Activated gamma-delta T cell treated with anti-CD3 and anti-CD28 coated beads, Interleukin-2, amount 50 U/mL, for 16 hours (primary cell): ENCODE measurements around the gene CMTM1.
A peak's percentile ranks its signal among the peaks of the same experiment; 100 is the strongest.
"Not testable (repeated sequence)": the region's sequence is repeated elsewhere in the genome, so short reads cannot be mapped to it uniquely, and the experiment has no call there.

Experiments
- DNase-seq: peaks from one replicate; pipeline ENCODE4 v3.0.0-alpha.2; 2020; ENCODE audit warnings: low read depth

CMTM1 gene

DNA sequence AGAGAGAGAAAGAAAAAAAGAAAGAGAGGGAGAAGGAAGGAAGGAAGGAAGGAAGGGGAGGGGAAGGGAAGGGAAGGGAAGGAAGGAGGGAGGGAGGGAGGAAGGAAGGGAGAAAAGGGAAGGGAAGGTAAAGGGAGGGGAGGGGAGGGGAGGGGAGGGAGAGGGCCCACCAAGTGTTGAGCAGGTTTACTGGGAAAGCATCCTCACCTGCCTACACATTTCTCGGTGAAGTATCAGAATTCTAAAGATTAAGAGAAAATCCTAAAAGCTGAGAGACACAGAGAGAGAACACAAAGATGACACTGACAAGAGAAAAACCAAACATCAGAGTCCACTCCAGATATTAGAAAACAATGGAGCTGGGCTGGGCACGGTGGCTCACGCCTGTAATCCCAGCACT is 26.0 kb downstream of the CMTM1 start:
- no peak for DNase-seq

DNA sequence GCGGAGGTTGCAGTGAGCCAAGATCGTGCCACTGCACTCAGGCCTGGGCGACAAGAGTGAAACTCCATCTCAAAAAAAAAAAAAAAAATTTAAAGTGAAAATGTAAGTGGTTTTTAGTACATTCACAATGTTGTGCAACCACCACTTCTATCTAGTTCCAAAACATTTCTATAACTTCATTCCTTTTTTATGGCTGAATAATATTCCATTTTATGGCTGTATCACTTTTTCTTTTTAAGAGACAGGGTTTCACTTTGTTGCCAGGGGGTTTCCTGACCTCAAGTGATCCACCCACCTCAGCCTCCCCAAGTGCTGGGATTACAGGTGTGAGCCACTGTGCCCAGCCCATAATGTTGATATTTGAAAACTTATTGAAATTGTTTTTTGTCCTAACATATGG is 26.6 kb downstream of the CMTM1 start:
- no peak for DNase-seq

DNA sequence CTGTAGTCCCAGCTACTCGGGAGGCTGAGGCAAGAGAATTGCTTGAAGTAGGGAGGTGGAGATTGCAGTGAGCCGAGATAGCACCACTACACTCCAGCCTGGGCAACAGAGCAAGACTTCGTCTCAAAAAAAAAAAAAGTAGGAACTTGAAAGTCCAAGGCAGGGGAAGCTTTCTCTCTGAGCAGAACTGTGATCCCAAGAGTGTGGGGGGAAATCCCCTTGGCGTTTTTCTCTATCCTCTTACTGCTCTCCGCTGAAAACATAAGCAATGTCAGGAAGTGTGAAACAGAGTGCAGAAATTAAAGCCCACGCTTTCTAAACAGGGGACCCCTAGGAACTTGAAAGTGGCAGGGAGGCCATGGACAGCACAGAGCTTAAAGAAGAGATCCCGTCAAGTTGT is 28.5 kb downstream of the CMTM1 start:
- DNase-seq = no peak

DNA sequence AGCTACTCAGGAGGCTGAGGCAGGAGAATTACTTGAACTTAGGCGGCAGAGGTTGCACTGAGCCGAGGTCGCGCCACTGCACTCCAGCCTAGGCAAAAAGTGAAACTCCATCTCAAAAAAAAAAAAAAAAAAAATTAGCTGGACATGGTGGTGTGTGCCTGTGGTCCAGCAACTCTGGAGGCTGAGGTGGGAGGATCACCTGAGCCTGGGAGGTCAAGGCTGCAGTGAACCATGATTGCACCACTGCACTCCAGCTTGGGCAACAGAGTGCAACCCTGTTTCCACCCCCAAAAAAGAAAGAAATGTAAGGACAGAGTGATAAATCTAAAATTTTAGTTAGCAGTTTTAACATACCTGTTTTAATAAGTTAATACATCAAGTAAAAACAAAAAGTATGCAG is 30.3 kb downstream of the CMTM1 start:
- not testable (repeated sequence) for DNase-seq

DNA sequence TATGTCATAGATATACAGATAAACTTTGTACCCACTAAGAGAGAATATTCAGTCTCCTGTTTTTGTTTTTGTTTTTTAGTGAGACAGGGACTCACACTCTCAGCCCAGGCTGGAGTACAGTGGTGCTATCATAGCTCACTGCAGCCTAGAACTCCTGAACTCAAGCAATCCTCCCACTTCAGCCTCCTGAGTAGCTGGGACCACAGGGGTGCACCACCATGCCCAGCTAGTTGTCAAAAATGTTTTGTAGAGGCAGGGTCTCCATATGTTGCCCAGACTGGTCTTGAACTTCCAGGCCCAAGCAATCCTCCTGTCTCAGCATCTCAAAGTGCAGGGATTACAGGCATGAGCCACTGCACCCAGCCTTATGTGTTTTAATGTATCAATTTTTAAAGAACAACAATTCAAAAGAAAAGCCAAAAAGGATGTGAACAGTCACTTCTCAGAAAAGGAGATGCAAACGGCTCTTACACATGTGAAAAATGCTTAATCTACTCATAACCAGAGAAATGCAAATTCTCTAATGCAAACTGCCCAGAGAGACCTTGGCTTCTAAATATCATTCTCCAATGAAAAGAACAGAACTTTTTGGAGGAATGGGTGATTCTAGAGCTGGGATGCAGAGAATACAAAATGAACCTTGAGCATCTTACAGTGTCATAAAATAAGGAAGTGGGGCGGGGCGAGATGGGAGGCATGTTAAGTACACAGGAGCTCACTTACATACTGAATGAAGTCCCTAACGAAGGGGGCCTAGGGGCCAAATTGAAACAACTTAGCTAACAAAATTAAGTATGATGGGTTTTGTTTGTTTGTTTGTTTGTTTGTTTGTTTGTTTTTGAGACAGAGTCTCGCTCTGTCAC is 31.0 kb downstream of the CMTM1 start:
- DNase-seq = no peak

DNA sequence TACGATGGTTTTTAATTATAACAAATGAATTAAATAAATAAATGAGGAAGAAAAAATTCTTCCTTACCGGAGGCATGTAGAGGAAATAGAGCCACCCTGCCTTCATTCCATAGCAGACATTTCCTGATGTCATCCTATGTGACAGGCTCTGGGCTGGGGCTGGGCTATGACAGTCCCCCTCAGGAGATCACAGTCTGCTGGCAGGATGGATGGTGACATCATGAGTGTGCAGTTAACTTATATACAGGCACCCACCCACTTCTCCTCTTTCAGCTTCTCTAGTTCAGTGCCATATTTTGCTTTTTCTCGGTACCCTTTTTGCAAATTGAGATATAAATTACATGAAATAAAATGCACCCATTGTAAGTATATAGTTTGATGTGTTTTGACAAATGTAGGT is 31.9 kb downstream of the CMTM1 start:
- DNase-seq = no peak

DNA sequence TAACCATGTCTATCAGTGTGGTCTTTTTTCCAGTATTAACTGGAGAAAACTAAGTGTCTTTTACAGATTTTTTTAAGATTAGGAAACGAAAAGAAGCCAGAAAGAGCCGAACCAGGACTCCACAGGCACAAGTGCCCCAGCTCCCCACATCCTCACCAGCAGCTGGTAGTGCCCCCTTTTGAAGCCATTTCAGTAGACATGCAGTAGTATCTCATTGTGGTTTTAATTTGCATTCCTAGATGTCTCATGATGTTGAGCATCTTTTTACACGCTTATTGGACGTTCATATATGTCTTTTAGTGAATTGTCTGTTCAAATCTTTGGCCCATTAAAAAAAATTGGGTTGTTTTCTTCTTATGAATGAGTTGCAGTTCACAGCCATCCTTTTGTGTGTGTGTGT is 33.5 kb downstream of the CMTM1 start:
- DNase-seq = no peak

DNA sequence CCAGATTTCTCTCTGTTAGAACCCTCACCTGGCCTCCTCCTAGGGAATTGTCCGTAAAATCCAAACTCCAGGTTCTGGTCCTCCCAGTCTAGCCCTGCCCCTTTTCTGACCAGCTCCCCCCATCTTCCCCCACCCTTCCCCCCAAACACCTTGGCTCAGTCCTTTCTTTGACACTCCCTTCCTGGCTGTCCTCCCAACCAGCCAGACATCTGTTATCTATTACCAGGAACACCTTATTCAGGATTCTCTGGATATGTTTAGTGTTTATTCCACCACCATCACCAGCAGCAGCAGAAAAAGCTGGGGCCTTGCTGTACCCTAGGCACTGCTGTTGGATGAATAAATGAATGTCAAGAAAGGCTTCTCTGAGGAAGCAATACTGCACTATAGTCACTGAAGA is 34.2 kb downstream of the CMTM1 start:
- DNase-seq = no peak

DNA sequence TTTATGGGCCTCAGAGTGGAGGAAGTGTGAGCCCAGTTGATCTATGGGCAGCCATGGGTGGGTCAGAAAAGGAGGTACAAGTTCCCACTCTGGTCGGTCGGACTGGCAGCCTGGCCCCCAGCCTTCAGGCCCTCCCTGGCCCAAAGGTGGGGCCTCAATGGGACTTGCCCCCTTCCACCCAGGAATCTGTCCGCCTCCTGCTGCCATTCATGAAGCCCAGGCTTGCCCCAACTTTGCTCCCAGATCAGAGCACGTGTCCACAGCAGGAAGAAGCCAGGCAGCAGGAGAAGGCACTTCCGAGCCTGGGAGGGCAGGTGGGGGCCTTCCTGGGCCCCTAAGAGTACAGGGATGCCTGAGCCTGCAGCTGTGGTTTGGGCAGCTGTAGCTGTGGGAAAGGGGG is 35.2 kb downstream of the CMTM1 start:
- DNase-seq = no peak

DNA sequence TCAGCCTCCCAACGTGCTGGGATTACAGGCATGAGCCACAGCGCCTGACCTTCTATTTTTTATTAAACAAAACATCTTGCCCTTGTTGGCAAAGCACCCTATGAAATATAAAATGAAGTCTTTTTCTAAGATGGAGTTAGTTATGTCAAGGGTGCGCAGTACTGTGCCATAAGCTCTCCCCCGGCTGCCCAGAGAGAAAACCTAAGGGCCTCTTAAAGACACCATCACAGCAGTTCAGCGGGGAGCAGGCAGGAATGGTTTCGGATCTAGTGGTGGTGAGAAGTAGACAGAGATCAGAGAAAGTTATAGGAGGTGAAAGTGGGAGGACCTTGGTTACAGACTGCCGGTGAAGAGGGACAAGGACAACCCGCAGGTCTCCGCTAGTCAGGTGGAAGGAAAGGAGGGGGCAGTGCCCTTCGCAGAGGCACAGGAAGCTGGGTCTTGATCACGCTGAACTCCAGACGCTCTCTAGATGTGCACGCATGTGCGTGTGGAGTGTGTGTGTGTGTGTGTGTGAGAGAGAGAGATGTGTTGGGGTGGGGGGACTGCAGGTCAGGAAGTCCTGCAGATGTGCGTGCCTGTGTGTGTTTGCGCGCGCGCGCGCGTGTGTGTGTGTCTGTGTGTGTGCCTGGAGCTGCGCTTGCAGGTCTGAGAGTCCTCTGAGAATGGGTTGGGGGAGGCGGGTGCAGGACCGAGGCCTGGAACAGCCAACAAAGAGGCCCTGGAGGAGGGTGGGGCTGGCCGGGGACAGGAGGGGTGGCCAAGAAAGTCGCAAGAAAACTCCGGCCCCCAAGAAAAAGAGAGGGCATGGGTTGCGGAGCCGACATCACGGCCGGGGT is 37.5 kb downstream of the CMTM1 start:
- peak; percentile 55 for DNase-seq

DNA sequence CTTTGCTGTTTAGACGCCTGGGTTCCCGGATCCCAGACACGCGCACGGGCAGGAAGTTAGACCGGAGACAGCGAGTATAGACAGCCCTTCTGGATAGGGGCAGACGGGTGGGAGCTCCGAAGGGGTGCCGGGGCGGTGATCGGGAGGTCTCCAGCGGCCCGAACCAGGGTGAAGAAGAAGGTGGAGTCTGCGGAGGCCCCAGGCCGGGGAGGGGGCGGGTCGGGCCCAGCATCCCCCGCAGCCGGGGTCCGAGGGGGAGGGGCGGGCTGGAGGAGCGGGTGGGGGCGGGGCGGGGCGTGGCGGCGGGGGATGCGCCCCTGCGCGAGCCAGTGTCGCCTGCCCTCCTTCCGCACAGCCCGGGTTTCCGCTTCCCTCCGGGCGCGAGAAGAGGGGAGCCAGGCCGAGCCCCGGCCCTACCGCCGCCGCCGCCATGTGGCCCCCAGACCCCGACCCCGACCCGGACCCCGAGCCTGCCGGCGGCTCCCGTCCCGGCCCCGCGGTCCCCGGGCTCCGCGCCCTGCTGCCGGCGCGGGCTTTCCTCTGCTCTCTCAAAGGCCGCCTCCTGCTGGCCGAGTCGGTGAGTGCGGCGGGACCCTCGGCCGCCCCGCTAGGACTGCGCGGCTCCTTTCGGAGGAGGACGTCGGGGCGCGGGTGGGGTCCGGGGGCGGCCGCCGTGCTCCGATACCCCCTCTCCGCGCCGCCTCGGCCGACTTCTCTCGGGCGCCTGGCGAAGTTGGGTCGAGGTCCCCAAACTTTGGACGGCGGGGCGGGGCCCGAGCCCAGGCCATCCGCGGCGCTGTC is 38.3 kb downstream of the CMTM1 start, which contains the start of gene CMTM3:
CMTM3 (plus strand) TSS at position 329 of the 801 bp plus-strand sequence; CDS start at position 431, 102 bp downstream.
- peak; percentile 62 for DNase-seq

DNA sequence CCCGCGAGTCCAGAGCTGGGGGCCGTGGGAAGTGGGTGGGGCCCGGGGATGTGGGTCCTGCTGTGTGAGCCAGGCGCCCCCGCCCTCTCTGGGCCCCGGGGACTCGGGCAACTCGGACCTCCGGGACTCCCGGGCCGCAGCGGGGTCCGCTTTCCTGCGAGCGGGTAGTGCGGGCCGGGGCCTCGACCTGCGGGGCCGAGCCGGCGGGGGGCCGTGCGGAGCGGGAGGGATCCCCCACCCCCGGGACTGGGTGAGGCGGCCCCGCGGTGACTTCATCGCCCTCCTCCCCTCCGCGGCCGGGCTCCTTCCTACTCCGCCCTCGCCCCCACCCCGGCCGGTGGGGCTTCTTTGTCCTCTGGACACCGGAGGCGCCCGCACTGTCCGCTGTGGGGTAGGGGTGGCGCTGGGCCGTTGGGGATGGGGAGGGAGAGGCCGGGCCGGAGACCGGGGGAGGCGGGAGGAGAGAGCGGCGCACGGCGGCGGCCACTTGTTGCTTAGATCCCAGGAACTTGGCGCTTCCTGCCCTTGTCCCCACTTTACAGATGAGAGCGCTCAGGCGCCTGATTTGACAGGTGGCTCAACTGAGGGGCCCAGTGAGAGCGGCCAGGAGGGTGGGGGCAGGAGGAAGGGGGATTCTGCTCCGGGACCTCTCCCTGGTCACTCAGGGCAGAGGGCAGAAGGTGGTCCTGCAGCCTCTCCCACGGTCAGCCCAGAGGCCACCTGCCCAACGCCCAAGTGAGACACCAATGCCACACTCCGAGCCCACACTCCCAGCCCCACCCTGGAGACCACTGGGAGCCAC is 39.1 kb downstream of the CMTM1 start:
- no peak for DNase-seq

DNA sequence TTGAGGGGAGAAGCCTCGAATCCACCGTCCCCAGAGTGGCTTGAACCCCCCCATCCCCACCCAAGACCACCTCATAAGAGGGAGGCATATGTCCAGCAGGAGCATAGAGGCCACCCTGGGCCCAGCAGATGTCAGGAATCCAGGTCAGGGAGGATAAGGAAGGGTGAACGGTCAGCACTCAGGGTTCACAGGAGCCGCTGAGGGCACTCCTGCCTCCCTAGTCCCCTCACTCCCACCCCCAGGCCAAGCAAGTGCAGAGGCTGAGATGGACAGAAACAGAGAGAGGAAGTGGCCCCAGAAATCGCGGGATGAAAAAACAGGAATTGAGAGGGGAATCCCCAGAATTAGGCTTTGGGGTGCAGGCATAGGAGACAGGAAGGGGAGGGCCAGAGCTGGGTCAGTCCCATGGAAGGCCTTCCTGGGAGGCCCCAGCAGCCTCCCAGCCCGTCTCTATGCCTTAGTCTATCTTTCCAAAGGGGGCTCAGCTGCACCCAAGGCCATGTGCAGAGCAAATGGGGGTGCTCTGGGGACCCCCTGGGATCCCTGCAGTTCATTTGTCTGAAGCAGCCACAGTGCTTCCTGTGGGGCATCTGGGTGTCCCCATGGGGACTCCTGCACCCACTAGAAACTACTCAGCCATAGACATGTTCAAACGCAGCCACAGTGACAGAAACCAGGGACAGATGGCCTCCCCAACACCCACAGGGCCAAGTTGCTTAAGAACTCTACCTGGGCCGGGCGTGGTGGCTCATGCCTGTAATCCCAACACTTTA is 39.9 kb downstream of the CMTM1 start:
- no peak for DNase-seq

DNA sequence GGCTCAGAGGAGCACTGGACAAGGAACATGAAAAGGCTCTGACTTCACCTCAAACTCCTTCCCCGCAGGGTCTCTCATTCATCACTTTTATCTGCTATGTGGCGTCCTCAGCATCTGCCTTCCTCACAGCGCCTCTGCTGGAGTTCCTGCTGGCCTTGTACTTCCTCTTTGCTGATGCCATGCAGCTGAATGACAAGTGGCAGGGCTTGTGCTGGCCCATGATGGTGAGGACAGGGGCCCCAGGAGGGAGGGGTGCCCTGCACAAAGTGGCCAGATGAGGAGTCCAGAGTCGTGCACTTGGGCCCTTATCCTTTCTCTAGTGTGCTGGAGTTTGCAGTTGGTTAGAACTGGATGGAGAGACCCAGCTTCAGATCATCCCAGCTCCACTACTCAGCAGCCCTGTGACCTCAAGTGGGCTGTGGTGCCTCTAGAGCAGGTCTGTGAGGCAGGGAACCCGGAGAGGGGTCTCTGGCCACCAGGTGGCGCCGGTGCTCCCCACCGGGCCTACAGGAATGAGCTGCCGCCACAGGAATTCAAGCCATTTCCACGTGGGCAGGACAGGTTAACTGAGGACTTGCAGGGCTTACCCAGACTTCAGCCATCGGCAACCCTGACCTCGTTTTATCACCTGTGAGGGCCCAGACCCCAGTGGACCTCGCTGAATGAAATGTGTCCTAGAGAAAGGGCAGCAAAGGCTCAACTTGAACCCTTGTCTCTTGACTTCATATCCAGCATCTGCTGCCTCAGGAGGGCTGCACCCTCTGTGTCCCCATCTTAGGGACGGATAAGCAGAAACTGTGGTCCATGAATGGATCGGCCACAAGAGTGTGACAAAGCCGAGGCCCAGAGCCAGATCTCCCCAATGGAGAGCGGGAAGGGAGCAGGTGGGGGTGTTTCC is 42.3 kb downstream of the CMTM1 start:
- peak; percentile 73 for DNase-seq

DNA sequence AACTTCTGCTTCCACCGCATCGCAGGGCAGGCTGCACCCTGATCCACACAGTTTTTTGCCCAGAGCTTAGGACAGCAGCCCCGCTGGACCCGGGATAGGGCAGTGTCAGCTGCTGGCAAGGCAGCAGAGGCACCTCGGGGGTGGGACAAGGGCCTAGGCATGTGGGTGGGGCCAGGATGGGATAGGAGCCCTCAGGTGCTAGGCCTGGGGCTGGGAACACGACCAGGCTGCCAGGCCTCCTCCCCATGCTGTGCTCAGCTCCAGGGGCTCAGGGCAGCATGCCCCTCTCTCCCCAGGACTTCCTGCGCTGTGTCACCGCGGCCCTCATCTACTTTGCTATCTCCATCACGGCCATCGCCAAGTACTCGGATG is 42.9 kb downstream of the CMTM1 start:
- no peak for DNase-seq

DNA sequence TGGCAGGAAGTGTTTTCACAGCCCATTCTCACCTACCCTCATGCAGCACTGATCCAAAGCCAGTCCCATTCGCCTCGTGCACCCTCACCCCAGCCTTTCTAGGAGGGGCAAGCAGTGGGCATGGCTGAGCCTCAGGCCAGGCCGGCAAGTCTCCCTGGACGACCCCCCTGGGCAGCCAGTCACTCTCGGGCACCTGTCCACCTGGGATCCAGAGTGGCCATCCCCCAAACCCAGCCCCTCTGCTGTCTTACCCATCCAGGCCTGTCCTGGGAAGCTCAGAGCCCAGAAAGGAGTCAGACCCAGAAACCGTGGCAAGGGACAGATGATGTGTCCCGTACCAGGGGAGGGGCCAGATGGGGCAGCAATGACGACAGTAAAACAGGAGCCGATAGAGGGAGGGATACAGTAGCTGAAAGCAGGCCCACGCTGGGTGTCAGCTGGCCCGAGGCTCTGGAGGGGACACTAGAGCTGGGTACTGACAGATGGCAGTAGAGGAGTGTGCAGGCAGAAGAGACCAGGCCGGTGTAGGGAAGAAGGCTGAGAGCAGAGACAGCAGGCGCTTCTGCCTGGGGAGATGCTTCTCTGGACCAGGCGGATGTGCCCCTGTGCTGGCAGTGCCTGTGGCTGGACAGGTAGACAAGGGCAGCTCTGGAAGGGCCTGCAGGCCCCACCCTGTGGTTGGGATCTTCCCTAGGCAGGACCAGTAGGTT is 44.0 kb downstream of the CMTM1 start:
- DNase-seq = no peak

DNA sequence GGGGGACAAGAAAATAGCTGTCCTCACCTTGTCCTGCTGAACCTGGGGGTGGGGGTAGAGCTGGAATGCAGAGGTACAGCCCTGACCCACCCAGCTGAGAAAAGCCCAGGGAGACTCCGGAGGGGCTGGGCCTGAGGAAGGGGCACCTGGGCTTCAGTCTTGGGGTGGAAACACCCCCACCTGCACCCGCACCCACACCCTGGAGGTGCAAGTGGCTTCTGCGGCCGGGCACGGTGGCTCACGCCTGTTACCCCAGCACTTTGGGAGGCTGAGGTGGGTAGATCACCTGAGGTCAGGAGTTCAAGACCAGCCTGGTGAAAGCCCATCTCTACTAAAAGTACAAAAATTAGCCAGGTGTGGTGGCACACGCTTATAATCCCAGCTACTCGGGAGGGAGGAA is 45.7 kb downstream of the CMTM1 start:
- DNase-seq = not testable (repeated sequence)

DNA sequence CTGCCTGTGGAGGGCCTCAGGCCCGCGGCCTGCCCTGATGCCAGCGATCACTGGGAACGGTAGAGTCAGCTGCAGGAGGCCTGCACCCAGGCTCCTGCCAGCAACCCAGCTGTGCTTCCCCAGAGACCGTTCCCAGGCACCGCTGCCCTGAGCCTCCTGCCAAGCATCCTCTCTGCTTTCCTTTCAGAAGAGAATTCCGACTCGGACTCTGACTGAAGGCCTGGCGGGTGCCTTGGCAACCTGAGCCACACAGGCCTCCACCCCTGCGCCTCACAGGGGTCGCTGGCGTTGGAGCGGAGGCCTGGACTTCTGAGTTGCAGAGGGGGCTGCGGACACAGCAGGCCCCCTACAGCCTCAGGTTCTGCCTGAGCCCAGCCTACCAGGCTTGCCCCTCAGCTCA is 46.2 kb downstream of the CMTM1 start:
- DNase-seq = no peak
